ENCODE data around the gene MLST8.

- TF ChIP-seq CTCF (IDR thresholded peaks at IDR 0.05; ENCODE audit: low read length) (no peak), EZH2 (IDR thresholded peaks at IDR 0.05; ENCODE audit: borderline replicate concordance, low read length) (no peak)
Measured at GRCh38 chr16:2180962-2181923, 24.0 kb upstream of the MLST8 start.

All from OCI-LY1 (cell line).